Testis (tissue), 3 donors: Measurements from ENCODE around the gene UNK. TPM values are rescaled to one million over a fixed set of nuclear protein-coding genes. Genes with fewer than 3 reads are reported as not detected.

Experiments used
- DNase-seq: peaks from one replicate; pipeline ENCODE4 v3.0.0-alpha.2; 2019
- H3K27ac ChIP-seq, 2 donors: fragments of 200-600 bp; sonication (generic); one replicate each; pipeline ENCODE4 v1.5.1; 2019
- H3K27me3 ChIP-seq: fragments of 200-600 bp; sonication (generic); one replicate; pipeline ENCODE4 v1.5.1; 2019
- H3K36me3 ChIP-seq: fragments of 200-600 bp; sonication (generic); one replicate; pipeline ENCODE4 v1.5.1; 2017; ENCODE audit warnings: low read depth; ENCODE audit errors: missing control alignments
- H3K4me1 ChIP-seq: fragments of 200-600 bp; sonication (generic); one replicate; pipeline ENCODE4 v1.5.1; 2019
- H3K4me3 ChIP-seq, 2 donors: fragments of 200-600 bp; sonication (generic); one replicate each; pipeline ENCODE4 v1.5.1; 2017 to 2019
- H3K9me3 ChIP-seq: fragments of 200-600 bp; sonication (generic); one replicate; pipeline ENCODE4 v1.5.1; 2017
- CTCF ChIP-seq, 3 experiments: fragments of 450-650 bp in 2 of 3; fragments of 200-600 bp in 1 of 3; sonication (generic) in 1 of 3; IDR thresholded peaks; one replicate each; pipeline ENCODE4 v1.5.1; 2016 to 2019; ENCODE audit warnings: antibody characterized with exemption in 3 of 3, mild to moderate bottlenecking in 2 of 3, moderate library complexity in 1 of 3
- POLR2A ChIP-seq: fragments of 450-650 bp; IDR thresholded peaks from one replicate; pipeline ENCODE4 v1.6.1; 2017; ENCODE audit warnings: antibody characterized with exemption, mild to moderate bottlenecking, moderate library complexity
- WGBS, 2 donors: methylation state at CpG; one replicate each; pipeline ENCODE4 v1.1.5; 2018; 5-methylcytosine and 5-hydroxymethylcytosine counted together
- intact Hi-C: fragments of 100-400 bp; cut with DNase I; formaldehyde crosslinking; loops from one replicate; pipeline ENCODE4 v1.15.1; 2023; ENCODE audit warnings: low total_unique reads
- polyA plus RNA-seq: library from polyadenylated mRNA; stranded (reverse); fragments of 350-450 nt; fragmentation: Illumina TruSeq; extraction: RNeasy Lipid Tissue Mini Kit (QIAGEN cat#74804); gene quantifications from one replicate; pipeline ENCODE4 v1.2.3, GENCODE V29; 2014; ENCODE audit warnings: low read depth, low replicate concordance; ENCODE audit not compliant: insufficient read depth
- total RNA-seq, 2 donors: library from RNA; depleted of rRNA; stranded (reverse); fragments of >200 nt; gene quantifications; one replicate each; pipeline ENCODE4 v1.2.3, GENCODE V29; 2016

UNK gene
- total and polyA plus RNA-seq, 3 donors from 2014 or later = 57.2 to 76.0 (median 66.7) TPM

DNA sequence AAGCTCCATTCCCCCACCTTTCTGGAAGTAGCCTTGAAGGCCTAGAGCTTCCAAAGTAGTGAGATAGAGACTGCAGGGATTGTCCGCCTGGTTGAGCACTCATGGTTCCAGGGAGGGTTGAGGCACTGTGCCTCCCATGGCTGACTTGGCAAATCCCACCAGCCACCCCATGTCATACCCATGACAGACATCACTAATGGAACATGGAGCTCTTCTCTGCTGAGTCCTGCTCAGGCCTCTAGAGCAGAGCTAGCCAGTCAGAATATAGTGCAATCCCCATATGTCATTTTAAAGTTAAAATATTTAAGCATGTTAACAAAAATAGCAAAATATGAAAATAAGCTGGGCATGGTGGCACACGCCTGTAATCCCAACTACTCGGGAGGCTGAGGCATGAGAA, 30.8 kb downstream of the UNK start:
- DNase-seq = no peak
- 85 to 86% methylated on average over 3 of the region's 3 CpGs for WGBS, 2 donors
- no peaks in the 10 kb centered on the region for H3K36me3 ChIP-seq
- H3K27ac ChIP-seq = no peak overlapping the region
- no peak overlapping the region for H3K4me3 ChIP-seq
- H3K27me3 ChIP-seq = no peaks in the 10 kb centered on the region
- intact Hi-C loops = no loop called here
- TF ChIP-seq CTCF (IDR thresholded peaks at IDR 0.05) = no peak
- TF ChIP-seq POLR2A = no peak
- H3K9me3 ChIP-seq = no peaks in the 10 kb centered on the region
- H3K4me1 ChIP-seq = no peaks in the 10 kb centered on the region

DNA sequence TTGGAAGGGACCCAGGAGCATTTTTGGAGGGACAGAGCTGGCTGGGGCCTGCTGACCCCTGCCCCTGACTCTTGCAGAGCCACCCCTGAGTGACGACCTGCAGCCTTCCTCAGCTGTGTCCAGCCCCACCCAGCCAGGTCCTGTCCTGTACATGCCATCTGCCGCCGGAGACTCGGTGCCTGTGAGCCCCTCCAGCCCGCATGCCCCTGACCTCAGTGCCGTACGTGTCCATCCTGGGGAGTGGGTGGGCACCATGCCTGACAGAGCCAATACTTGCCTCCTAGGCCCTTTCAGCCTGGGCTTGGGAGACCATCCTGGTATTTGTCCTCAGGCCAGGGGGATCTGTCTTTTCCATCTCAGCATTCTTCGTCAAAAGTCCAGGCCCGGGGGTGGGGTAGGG, 32.1 kb downstream of the UNK start:
- intact Hi-C loops = no loop called here
- no peak for DNase-seq
- Histone ChIP-seq H3K27me3 (no peaks in the 10 kb centered on the region), H3K4me3 (no peak overlapping the region), H3K9me3 (no peaks in the 10 kb centered on the region), H3K27ac (no peak overlapping the region), H3K4me1 (no peaks in the 10 kb centered on the region), H3K36me3 (no peaks in the 10 kb centered on the region)
- TF ChIP-seq POLR2A (no peak), CTCF (IDR thresholded peaks at IDR 0.05) (no peak)
- WGBS, 2 donors = 93 to 94% methylated on average over 9 of the region's 9 CpGs

- Histone ChIP-seq H3K4me1 (peaks cover 6% of the 10 kb centered on the region), H3K27ac (no peak overlapping the region), H3K27me3 (no peaks in the 10 kb centered on the region), H3K9me3 (no peaks in the 10 kb centered on the region), H3K4me3 (no peak overlapping the region), H3K36me3 (no peaks in the 10 kb centered on the region)
- TF ChIP-seq CTCF (IDR thresholded peaks at IDR 0.05) (no peak), POLR2A (no peak)
- 81 to 92% methylated on average over 6 of the region's 6 CpGs for WGBS, 2 donors
- no peak for DNase-seq
- intact Hi-C loops = no loop called here
These were observed 33.0 kb downstream of the UNK start for GRCh38 chr17:75817571-75817970.

GRCh38 chr17:75818326-75818885, 33.8 kb downstream of the UNK start:
- DNase-seq = no peak
- H3K4me1 ChIP-seq = peaks cover 8% of the 10 kb centered on the region
- intact Hi-C loops = no loop called here
- no peak overlapping the region for H3K27ac ChIP-seq
- TF ChIP-seq CTCF (IDR thresholded peaks at IDR 0.05) (no peak), POLR2A (no peak)
- H3K27me3 ChIP-seq = no peaks in the 10 kb centered on the region
- no peak overlapping the region for H3K4me3 ChIP-seq
- H3K9me3 ChIP-seq = no peaks in the 10 kb centered on the region
- 91 to 95% methylated on average over 16 of the region's 16 CpGs for WGBS, 2 donors
- H3K36me3 ChIP-seq = no peaks in the 10 kb centered on the region

DNA sequence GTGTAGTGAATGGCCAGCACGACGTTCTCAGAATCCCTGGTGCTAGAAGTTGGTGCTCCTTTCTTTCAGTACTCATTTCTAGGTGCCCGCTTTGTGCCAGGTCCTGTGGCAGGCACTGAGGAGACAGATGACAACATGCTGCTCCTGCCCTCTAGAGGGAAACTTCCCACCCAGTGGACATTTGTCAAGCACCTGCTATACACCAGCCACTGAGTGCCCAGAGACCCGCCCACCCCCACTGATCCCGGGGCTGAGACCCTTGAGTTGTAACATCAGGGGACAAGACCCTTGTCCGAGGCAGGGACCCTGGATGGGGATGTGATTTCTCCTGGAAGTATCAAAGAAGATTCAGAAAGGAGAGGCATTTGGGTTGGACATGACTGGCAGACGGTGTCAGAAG, 34.5 kb downstream of the UNK start:
- intact Hi-C loops = no loop called here
- WGBS, 2 donors = 95 to 100% methylated on average over 5 to 7 of the region's 7 CpGs
- TF ChIP-seq POLR2A (no peak), CTCF (IDR thresholded peaks at IDR 0.05) (no peak)

More for the DNA sequence above, 34.5 kb downstream of the UNK start:
- Histone ChIP-seq H3K27ac (no peak overlapping the region), H3K4me1 (peaks cover 8% of the 10 kb centered on the region), H3K4me3 (no peak overlapping the region), H3K9me3 (no peaks in the 10 kb centered on the region), H3K27me3 (no peaks in the 10 kb centered on the region), H3K36me3 (no peaks in the 10 kb centered on the region)
- DNase-seq = no peak
